ENCODE data around the gene HSPE1.

Gene HSPE1

DNA sequence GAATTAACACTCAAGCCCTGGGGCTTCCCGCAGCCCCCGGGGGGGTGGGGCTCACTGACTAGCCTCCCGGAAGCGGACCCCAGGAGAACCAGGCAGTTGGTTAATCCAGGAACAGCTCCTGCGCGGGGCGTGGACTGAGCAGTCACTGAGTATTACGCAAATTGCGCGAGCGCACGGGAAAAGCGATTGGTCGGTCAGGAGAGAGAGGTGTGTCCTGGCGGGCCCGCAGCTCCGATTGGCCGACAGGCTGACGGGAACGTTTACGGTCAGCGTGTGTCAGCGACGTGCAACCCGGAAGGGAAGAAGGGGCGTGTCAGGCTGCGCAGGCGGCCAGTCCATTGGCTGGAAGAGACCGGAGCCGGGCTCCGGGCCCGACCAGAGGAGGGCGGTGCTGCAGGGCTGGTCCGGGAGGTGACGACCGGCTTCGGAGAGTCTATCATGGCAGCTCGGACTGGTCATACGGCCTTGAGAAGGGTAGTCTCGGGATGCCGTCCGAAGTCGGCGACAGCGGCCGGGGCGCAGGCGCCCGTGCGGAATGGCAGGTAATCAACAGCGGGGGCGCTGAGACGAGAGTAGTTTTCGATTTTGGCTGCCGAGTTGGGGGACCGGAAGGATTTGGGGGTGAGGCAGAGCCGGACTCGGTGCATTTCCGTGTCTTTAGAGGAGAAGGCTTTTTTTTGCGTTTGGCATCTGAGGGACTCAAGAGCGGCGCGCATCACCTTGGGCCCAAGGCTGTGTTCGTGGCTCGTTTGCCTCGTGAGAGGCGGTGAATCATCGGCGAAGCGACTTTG is 46.9 kb upstream of the HSPE1 start, which contains the start of gene COQ10B:
Gene COQ10B, plus strand, starts transcription at position 430 of the 791 bp plus-strand sequence. Its CDS starts 9 bp downstream, at position 439.
- H3K79me2 ChIP-seq (ENCODE audit: low read length) = peaks cover 41% of the 10 kb centered on the region
- H3K36me3 ChIP-seq (replicated peaks; ENCODE audit: low read depth, low read length) = no peaks in the 10 kb centered on the region
- TF ChIP-seq EZH2phosphoT487 (IDR thresholded peaks at IDR 0.05; ENCODE audit: low read depth) = no peak
- TF ChIP-seq, protein P1, sequence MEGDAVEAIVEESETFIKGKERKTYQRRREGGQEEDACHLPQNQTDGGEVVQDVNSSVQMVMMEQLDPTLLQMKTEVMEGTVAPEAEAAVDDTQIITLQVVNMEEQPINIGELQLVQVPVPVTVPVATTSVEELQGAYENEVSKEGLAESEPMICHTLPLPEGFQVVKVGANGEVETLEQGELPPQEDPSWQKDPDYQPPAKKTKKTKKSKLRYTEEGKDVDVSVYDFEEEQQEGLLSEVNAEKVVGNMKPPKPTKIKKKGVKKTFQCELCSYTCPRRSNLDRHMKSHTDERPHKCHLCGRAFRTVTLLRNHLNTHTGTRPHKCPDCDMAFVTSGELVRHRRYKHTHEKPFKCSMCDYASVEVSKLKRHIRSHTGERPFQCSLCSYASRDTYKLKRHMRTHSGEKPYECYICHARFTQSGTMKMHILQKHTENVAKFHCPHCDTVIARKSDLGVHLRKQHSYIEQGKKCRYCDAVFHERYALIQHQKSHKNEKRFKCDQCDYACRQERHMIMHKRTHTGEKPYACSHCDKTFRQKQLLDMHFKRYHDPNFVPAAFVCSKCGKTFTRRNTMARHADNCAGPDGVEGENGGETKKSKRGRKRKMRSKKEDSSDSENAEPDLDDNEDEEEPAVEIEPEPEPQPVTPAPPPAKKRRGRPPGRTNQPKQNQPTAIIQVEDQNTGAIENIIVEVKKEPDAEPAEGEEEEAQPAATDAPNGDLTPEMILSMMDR (IDR thresholded peaks at IDR 0.05; ENCODE audit: low read depth, low read length) = 0 out of 2 replicates have a peak, but pooled peaks have one; percentile 6
- H3K27me3 ChIP-seq (ENCODE audit: low read depth, low read length) = no peaks in the 10 kb centered on the region
- H3K9ac ChIP-seq (ENCODE audit: low read length) = peak within 1 kb of the TSS; percentile 82
- peak within 1 kb of the TSS; percentile 97 for H3K4me2 ChIP-seq (ENCODE audit: low read length)
- H3K4me1 ChIP-seq (ENCODE audit: low read length) = peaks cover 13% of the 10 kb centered on the region
- H2AFZ ChIP-seq (ENCODE audit: low read depth, low read length) = peak within 1 kb of the TSS; percentile 94
- peaks cover 6% of the 10 kb centered on the region; the same call in 1 of the 2 replicates for H4K20me1 ChIP-seq (ENCODE audit: insufficient read depth, low read length)
- H3K27ac ChIP-seq (ENCODE audit: low read length) = peak within 1 kb of the TSS; percentile 74
- no peaks in the 10 kb centered on the region for H3K9me3 ChIP-seq (ENCODE audit: insufficient read depth, low read length)
- H3K4me3 ChIP-seq (ENCODE audit: low read length) = peak within 1 kb of the TSS; percentile 96

DNA sequence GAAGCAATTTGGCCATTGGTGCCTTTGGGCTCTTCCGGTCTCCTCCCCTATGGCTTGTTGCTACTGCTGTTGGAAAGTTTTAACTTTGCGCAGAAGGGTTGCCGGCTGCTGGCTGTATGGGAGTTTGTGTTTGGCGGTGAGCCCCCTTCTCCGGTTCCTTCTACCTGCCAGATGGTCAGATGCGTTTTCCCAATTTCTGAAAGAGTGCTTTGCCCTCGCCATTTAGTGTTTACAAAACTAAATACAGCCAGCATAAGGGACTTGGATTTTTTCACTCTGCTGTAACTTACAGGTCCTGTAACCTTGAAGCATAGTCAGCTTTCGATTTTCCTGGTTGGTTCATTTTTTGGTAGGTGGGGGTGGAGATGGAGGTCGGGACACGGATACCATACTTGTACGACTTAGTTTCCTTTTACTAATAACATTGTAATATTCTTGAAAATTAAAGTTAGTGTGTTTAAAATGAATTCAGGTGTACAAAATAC is 46.2 kb upstream of the HSPE1 start:
- TF ChIP-seq, protein P1 (IDR thresholded peaks at IDR 0.05; ENCODE audit: low read depth, low read length) = no peak
- no peak for TF ChIP-seq EZH2phosphoT487 (IDR thresholded peaks at IDR 0.05; ENCODE audit: low read depth)
- Histone ChIP-seq H4K20me1 (ENCODE audit: insufficient read depth, low read length) (peaks cover 6% of the 10 kb centered on the region; the same call in 1 of the 2 replicates), H3K36me3 (replicated peaks; ENCODE audit: low read depth, low read length) (no peaks in the 10 kb centered on the region), H3K4me1 (ENCODE audit: low read length) (peaks cover 13% of the 10 kb centered on the region), H3K27me3 (ENCODE audit: low read depth, low read length) (no peaks in the 10 kb centered on the region), H3K4me2 (ENCODE audit: low read length) (peak overlapping the region; percentile 76), H3K4me3 (ENCODE audit: low read length) (peak overlapping the region; percentile 90), H3K9ac (ENCODE audit: low read length) (peak overlapping the region; percentile 77), H3K79me2 (ENCODE audit: low read length) (peaks cover 43% of the 10 kb centered on the region), H3K27ac (ENCODE audit: low read length) (peak overlapping the region; percentile 74), H2AFZ (ENCODE audit: low read depth, low read length) (peak overlapping the region; percentile 82), H3K9me3 (ENCODE audit: insufficient read depth, low read length) (no peaks in the 10 kb centered on the region)

DNA sequence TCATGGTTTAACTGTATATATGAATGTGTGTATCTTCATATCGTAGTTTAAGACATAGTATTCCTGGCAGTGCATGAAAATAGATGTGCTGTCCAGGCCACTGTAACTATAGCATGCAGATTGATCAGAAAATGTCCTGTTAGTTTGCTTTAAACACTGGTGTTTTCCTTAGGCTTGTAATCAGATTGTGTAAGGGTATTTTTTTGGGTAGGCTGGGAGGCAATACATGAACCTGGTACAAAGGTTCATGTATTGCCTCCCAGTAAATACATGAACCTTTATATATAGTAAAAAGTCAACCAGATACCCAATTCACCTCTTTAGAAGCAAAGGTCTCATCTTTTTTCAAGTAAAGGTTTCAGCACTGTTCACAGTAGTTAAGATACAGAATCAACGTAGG is 45.3 kb upstream of the HSPE1 start:
- Histone ChIP-seq H3K27ac (ENCODE audit: low read length) (no peak overlapping the region), H3K27me3 (ENCODE audit: low read depth, low read length) (no peaks in the 10 kb centered on the region), H4K20me1 (ENCODE audit: insufficient read depth, low read length) (peaks cover 6% of the 10 kb centered on the region; the same call in 1 of the 2 replicates), H3K9me3 (ENCODE audit: insufficient read depth, low read length) (no peaks in the 10 kb centered on the region), H3K36me3 (replicated peaks; ENCODE audit: low read depth, low read length) (no peaks in the 10 kb centered on the region), H3K79me2 (ENCODE audit: low read length) (peaks cover 48% of the 10 kb centered on the region), H3K4me3 (ENCODE audit: low read length) (peak overlapping the region; percentile 90), H3K4me1 (ENCODE audit: low read length) (peaks cover 13% of the 10 kb centered on the region), H3K9ac (ENCODE audit: low read length) (peak overlapping the region; percentile 77; the same call in 1 of the 2 replicates), H3K4me2 (ENCODE audit: low read length) (peak overlapping the region; percentile 76), H2AFZ (ENCODE audit: low read depth, low read length) (no peak overlapping the region)
- TF ChIP-seq, protein P1 (IDR thresholded peaks at IDR 0.05; ENCODE audit: low read depth, low read length) = no peak
- TF ChIP-seq EZH2phosphoT487 (IDR thresholded peaks at IDR 0.05; ENCODE audit: low read depth) = no peak

DNA sequence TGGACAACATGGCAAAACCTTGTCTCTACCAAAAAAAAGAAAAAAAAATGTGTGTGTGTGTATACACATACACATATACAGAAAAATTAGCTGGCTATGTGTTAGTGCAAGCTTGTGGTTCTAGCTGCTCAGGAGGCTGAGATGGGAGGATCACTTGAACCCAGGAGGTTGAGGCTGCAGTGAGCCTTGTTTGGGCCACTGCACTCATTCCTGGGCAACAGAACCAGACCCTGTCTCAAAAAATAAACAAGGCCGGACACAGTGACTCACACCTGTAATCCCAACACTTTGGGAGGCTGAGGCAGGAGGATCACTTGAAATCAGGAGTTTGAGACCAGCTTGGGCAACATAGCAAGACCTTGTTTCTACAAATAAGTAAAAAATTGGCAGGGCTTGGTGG is 44.8 kb upstream of the HSPE1 start:
- Histone ChIP-seq H3K9me3 (ENCODE audit: insufficient read depth, low read length) (no peaks in the 10 kb centered on the region), H3K79me2 (ENCODE audit: low read length) (peaks cover 48% of the 10 kb centered on the region), H3K36me3 (replicated peaks; ENCODE audit: low read depth, low read length) (no peaks in the 10 kb centered on the region), H2AFZ (ENCODE audit: low read depth, low read length) (no peak overlapping the region), H3K4me1 (ENCODE audit: low read length) (peaks cover 13% of the 10 kb centered on the region), H4K20me1 (ENCODE audit: insufficient read depth, low read length) (peaks cover 6% of the 10 kb centered on the region; the same call in 1 of the 2 replicates), H3K9ac (ENCODE audit: low read length) (no peak overlapping the region), H3K4me3 (ENCODE audit: low read length) (no peak overlapping the region), H3K27me3 (ENCODE audit: low read depth, low read length) (no peaks in the 10 kb centered on the region), H3K27ac (ENCODE audit: low read length) (no peak overlapping the region), H3K4me2 (ENCODE audit: low read length) (no peak overlapping the region)
- TF ChIP-seq, protein P1 (IDR thresholded peaks at IDR 0.05; ENCODE audit: low read depth, low read length) = no peak
- no peak for TF ChIP-seq EZH2phosphoT487 (IDR thresholded peaks at IDR 0.05; ENCODE audit: low read depth)

All from OCI-LY3 (cell line).